ENCODE measurements around the gene PXDN. TPM values are rescaled to one million over a fixed set of nuclear protein-coding genes. Genes with fewer than 3 reads are reported as not detected.

PXDN gene
- total and polyA plus RNA-seq, 2 of the 4 experiments (the other 2 are of a cell fraction) = 153 to 332 TPM

DNA sequence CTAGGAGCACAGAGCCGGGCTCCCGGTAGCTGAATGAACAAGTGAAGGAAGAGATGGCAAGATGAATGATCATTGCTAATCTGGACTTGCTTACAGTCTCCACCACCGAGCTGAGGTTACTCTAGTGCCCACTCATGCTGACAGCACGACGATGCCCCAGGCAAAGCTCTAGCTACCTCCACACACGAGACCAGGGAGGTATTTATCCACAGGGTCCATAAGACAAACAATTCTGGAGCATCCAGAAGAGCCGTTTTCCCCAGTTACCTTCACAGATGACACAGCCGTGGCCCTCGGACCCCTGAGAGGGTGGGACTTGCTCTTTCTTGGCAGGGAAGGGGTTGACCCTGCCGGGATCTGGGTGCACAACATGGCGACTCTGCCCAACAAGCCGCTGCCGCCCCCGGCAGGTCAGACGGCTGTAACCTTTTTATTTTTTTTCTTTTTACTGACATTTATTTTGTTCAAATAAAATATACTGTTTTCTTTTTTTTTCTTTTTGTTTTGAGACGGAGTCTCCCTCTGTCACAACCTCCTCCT lies 120.3 kb downstream of the PXDN start (continued):
- no peak for TF ChIP-seq RAD21 (IDR thresholded peaks at IDR 0.05; ENCODE audit: low read length)
- TF ChIP-seq, protein P1, sequence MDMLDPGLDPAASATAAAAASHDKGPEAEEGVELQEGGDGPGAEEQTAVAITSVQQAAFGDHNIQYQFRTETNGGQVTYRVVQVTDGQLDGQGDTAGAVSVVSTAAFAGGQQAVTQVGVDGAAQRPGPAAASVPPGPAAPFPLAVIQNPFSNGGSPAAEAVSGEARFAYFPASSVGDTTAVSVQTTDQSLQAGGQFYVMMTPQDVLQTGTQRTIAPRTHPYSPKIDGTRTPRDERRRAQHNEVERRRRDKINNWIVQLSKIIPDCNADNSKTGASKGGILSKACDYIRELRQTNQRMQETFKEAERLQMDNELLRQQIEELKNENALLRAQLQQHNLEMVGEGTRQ (IDR thresholded peaks at IDR 0.05; ENCODE audit: low read depth, low read length) = no peak
- TF ChIP-seq, protein P2, sequence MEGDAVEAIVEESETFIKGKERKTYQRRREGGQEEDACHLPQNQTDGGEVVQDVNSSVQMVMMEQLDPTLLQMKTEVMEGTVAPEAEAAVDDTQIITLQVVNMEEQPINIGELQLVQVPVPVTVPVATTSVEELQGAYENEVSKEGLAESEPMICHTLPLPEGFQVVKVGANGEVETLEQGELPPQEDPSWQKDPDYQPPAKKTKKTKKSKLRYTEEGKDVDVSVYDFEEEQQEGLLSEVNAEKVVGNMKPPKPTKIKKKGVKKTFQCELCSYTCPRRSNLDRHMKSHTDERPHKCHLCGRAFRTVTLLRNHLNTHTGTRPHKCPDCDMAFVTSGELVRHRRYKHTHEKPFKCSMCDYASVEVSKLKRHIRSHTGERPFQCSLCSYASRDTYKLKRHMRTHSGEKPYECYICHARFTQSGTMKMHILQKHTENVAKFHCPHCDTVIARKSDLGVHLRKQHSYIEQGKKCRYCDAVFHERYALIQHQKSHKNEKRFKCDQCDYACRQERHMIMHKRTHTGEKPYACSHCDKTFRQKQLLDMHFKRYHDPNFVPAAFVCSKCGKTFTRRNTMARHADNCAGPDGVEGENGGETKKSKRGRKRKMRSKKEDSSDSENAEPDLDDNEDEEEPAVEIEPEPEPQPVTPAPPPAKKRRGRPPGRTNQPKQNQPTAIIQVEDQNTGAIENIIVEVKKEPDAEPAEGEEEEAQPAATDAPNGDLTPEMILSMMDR (conservative IDR thresholded peaks at IDR 0.05; ENCODE audit: low read depth, low read length) = no peak
